ENCODE measurements around the gene MPC1. TPM values are rescaled to one million over a fixed set of nuclear protein-coding genes. Genes with fewer than 3 reads are reported as not detected.

The MPC1 gene
- total RNA-seq, 4 donors from 2014 or later = 43.1 to 64.3 (median 59.5) TPM

DNA sequence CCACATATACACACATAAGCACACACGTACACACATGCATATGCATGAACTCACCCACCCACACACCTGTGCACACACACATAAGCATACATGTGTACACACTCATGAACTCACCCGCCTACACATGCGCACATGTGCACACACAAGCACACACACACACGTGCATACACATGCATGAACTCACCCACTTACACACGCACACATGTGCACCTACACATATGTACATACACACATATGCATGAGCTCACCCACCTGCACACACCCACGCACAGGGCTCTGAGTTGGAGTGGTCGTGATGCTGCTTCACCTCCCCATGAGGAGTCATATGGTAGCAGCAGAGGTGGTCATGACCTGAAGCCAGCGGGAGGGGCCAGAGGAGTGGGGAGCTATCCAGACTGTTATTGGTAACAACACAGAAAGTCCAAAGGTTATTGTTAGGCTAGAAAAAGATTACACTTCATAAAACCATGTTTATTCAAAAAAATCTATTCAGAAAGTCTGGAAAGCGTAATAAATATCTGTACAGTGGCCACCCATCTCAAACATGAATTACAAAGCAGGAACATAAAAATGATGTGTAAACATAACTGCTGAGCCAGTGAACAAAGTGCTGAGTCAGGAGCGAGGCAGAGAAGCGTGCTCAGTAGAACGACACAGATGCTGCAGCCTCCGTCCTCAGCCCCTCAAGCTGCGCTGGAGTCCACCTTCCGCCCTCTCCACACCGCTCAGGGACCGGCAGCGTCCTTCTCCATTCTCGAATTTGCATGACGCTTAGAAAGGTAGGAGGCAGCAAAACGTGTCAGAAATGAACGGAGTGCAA lies 26.4 kb upstream of the MPC1 start:
- TF ChIP-seq CTCF (IDR thresholded peaks at IDR 0.05) = no peak
- TF ChIP-seq POLR2A (IDR thresholded peaks at IDR 0.05) = no peak
- 74 to 76% methylated on average over 20 to 21 of the region's 22 CpGs for WGBS, 2 donors
- no peak overlapping the region for H3K27ac ChIP-seq

DNA sequence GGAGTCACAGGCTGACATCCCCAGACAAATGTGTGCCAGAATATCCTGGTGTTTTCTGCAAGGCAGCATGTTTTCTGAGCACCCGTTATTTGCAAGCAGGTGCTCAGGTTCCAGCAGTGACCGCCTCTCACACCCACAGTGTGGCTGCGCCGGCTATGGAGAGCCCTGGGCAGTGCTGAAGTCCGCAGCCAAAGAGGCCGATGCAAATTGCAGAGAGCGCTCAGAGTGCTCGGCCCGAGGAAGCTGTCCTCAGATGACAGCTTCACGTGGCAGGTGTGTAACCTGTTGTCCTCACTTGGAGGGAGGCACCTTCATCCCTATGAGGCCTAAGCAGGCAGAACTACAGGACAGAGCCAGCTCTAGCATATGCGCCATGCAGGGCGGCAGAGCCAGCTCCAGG lies 23.5 kb upstream of the MPC1 start:
- TF ChIP-seq CTCF (IDR thresholded peaks at IDR 0.05) = no peak
- TF ChIP-seq POLR2A (IDR thresholded peaks at IDR 0.05) = no peak
- H3K4me3 ChIP-seq = no peak overlapping the region
- H3K36me3 ChIP-seq = no peaks in the 10 kb centered on the region
- 90 to 93% methylated on average over 2 to 5 of the region's 12 CpGs for WGBS, 2 donors
- H3K9me3 ChIP-seq = no peaks in the 10 kb centered on the region
- peaks cover 0 to 7% (median 0%) of the 10 kb centered on the region in 4 donors for H3K27me3 ChIP-seq
- no peaks in the 10 kb centered on the region for H3K4me1 ChIP-seq
- H3K27ac ChIP-seq = no peak overlapping the region
- intact Hi-C loops (cut with DNase I) = no loop called here
- no peak for DNase-seq

More for the DNA sequence above, 26.4 kb upstream of the MPC1 start:
- no peaks in the 10 kb centered on the region for H3K27me3 ChIP-seq
- no peak for DNase-seq
- no peaks in the 10 kb centered on the region for H3K9me3 ChIP-seq
- intact Hi-C loops (cut with DNase I) = no loop called here
- H3K4me3 ChIP-seq = no peak overlapping the region
- peaks cover 0 to 27% (median 0%) of the 10 kb centered on the region in 3 donors for H3K36me3 ChIP-seq
- H3K4me1 ChIP-seq = no peaks in the 10 kb centered on the region

DNA sequence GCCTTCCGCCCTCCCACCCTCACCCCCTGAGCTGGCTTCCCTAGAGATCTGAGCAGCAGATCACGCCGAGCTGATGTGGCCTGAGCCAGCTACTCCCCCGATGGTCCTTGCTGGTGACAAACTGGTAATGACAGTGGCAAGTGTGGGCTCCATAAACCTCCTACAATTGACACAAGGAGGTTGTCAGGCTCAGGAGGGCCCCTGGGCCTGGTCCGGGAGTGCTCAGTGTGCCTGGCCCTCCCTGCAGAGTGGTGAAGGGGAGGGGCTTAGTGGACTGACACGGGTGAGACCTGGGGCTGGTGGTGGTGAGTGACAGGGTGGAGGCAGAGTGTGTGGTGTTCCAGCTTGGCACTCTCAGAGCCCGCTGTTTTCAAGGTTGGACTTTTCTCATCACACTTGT lies 22.6 kb upstream of the MPC1 start:
- intact Hi-C loops (cut with DNase I) = no loop called here
- Histone ChIP-seq H3K36me3 (no peaks in the 10 kb centered on the region), H3K4me3 (no peak overlapping the region), H3K27ac (no peak overlapping the region), H3K4me1 (peaks cover 0 to 5% (median 0%) of the 10 kb centered on the region in 3 donors), H3K9me3 (no peaks in the 10 kb centered on the region), H3K27me3 (peaks cover 0 to 9% (median 0%) of the 10 kb centered on the region in 4 donors)
- TF ChIP-seq CTCF (IDR thresholded peaks at IDR 0.05) = no peak
- TF ChIP-seq POLR2A (IDR thresholded peaks at IDR 0.05) = no peak
- 66% methylated on average over 4 of the region's 7 CpGs; no CpG with 5 or more reads in 1 of the 2 donors for WGBS, 2 donors
- DNase-seq = no peak

GRCh38 chr6:166402582-166403277 lies 20.0 kb upstream of the MPC1 start:
- Histone ChIP-seq H3K9me3 (no peaks in the 10 kb centered on the region), H3K4me3 (no peak overlapping the region), H3K27ac (no peak overlapping the region), H3K27me3 (peaks cover 0 to 12% (median 0%) of the 10 kb centered on the region in 4 donors), H3K36me3 (no peaks in the 10 kb centered on the region), H3K4me1 (peaks cover 0 to 5% (median 0%) of the 10 kb centered on the region in 3 donors)
- WGBS, 2 donors = 35 to 47% methylated on average over 4 to 5 of the region's 6 CpGs
- DNase-seq = no peak
- intact Hi-C loops (cut with DNase I) = loop anchor here (5.0 kb wide), 1 partner anchor 130 kb away; no protein-coding TSS in a partner anchor
- TF ChIP-seq CTCF (IDR thresholded peaks at IDR 0.05) (no peak), POLR2A (IDR thresholded peaks at IDR 0.05) (no peak)

All from esophagus squamous epithelium (tissue), 5 donors.